Trophoblast cell (in vitro differentiated cells and primary cell): ENCODE results near the gene ATG4B.
"Not testable (repeated sequence)": the region's sequence is repeated elsewhere in the genome, so short reads cannot be mapped to it uniquely, and the experiment has no call there.

Experiments used
- DNase-seq, 2 donors: peaks; one replicate each; pipeline ENCODE4 v3.0.0-alpha.2; 2016
- H2AFZ ChIP-seq: 2 replicates; pipeline ENCODE4 v1.6.1; 2013; ENCODE audit warnings: low read length, moderate library complexity, mild to moderate bottlenecking; ENCODE audit not compliant: insufficient read depth, poor library complexity
- H2AK5ac ChIP-seq: 2 replicates; pipeline ENCODE4 v1.6.1; 2013; ENCODE audit warnings: mild to moderate bottlenecking, low read length
- H2BK120ac ChIP-seq: 2 replicates; pipeline ENCODE4 v1.6.1; 2013; ENCODE audit warnings: low read length, mild to moderate bottlenecking, moderate library complexity; ENCODE audit not compliant: insufficient read depth, poor library complexity
- H2BK12ac ChIP-seq: 2 replicates; pipeline ENCODE4 v1.6.1; 2013; ENCODE audit warnings: mild to moderate bottlenecking, low read length, moderate library complexity
- H2BK5ac ChIP-seq: 2 replicates; pipeline ENCODE4 v1.6.1; 2013; ENCODE audit warnings: low read length, low read depth, moderate library complexity, mild to moderate bottlenecking; ENCODE audit not compliant: poor library complexity
- H3K14ac ChIP-seq: 2 replicates; pipeline ENCODE4 v1.6.1; 2013; ENCODE audit warnings: mild to moderate bottlenecking, low read length
- H3K18ac ChIP-seq: 2 replicates; pipeline ENCODE4 v1.6.1; 2013; ENCODE audit warnings: mild to moderate bottlenecking, low read length
- H3K23ac ChIP-seq: 2 replicates; pipeline ENCODE4 v1.6.1; 2013; ENCODE audit warnings: low read length
- H3K27ac ChIP-seq: 2 replicates; pipeline ENCODE4 v1.5.1; 2013; ENCODE audit warnings: low read depth, mild to moderate bottlenecking, inconsistent platforms, low read length, moderate library complexity
- H3K27me3 ChIP-seq: 2 replicates; pipeline ENCODE4 v1.6.1; 2013; ENCODE audit warnings: inconsistent platforms, mild to moderate bottlenecking, low read length, moderate library complexity; ENCODE audit not compliant: insufficient read depth
- H3K36me3 ChIP-seq, 2 experiments: 1 replicate in 1 of 2; 2 replicates in 1 of 2; pipeline ENCODE4 v1.6.1; 2013; ENCODE audit warnings: low read length in 2 of 2, mild to moderate bottlenecking in 2 of 2, moderate library complexity in 1 of 2; ENCODE audit not compliant: insufficient read depth in 2 of 2, control insufficient read depth in 1 of 2
- H3K4ac ChIP-seq: 2 replicates; pipeline ENCODE4 v1.6.1; 2013; ENCODE audit warnings: low read depth, mild to moderate bottlenecking, low read length, moderate library complexity
- H3K4me1 ChIP-seq, 2 experiments: 1 replicate in 1 of 2; 2 replicates in 1 of 2; pipeline ENCODE4 v1.6.1; 2013; ENCODE audit warnings: low read length in 2 of 2, mild to moderate bottlenecking in 2 of 2, moderate library complexity in 1 of 2; ENCODE audit not compliant: insufficient read depth in 2 of 2, control insufficient read depth in 1 of 2
- H3K4me2 ChIP-seq: 2 replicates; pipeline ENCODE4 v1.6.1; 2013; ENCODE audit warnings: inconsistent platforms, mild to moderate bottlenecking, low read length, moderate library complexity
- H3K4me3 ChIP-seq: 2 replicates; pipeline ENCODE4 v1.5.1; 2013; ENCODE audit warnings: mild to moderate bottlenecking, low read depth, low read length, inconsistent platforms
- H3K79me1 ChIP-seq: one replicate; pipeline ENCODE4 v1.6.1; 2013; ENCODE audit warnings: low read length
- H3K79me2 ChIP-seq: 2 replicates; pipeline ENCODE4 v1.6.1; 2013; ENCODE audit warnings: low read length, mild to moderate bottlenecking; ENCODE audit not compliant: control insufficient read depth, insufficient read depth, poor library complexity
- H3K9ac ChIP-seq: 2 replicates; pipeline ENCODE4 v1.6.1; 2013; ENCODE audit warnings: mild to moderate bottlenecking, low read length
- H3K9me3 ChIP-seq: 2 replicates; pipeline ENCODE4 v1.6.1; 2013; ENCODE audit warnings: low read depth, mild to moderate bottlenecking, control low read depth, inconsistent platforms, low read length; ENCODE audit not compliant: insufficient read depth
- H4K12ac ChIP-seq: 2 replicates; pipeline ENCODE4 v1.6.1; 2013; ENCODE audit warnings: low read depth, mild to moderate bottlenecking, low read length, moderate library complexity
- H4K8ac ChIP-seq: 2 replicates; pipeline ENCODE4 v1.6.1; 2013; ENCODE audit warnings: low read depth, mild to moderate bottlenecking, low read length, moderate library complexity
- H4K91ac ChIP-seq: one replicate; pipeline ENCODE4 v1.6.1; 2013; ENCODE audit warnings: low read depth, mild to moderate bottlenecking, low read length, moderate library complexity
- WGBS: extraction: QIAGEN DNeasy Blood & Tissue Kit; methylation state at CpG from one replicate; pipeline ENCODE4 v1.1.7; 2013; ENCODE audit warnings: missing lambda C conversion rate; ENCODE audit not compliant: insufficient read length, insufficient coverage; ENCODE audit errors: extremely low coverage; 5-methylcytosine and 5-hydroxymethylcytosine counted together

ATG4B gene

GRCh38 chr2:241659150-241659739 lies 21.8 kb downstream of the ATG4B start:
- Histone ChIP-seq H3K27ac (no peak overlapping the region), H2BK12ac (no peak overlapping the region), H2AK5ac (no peak overlapping the region), H3K27me3 (no peaks in the 10 kb centered on the region), H3K79me1 (no peaks in the 10 kb centered on the region), H3K4me1 (peaks cover 3 to 10% of the 10 kb centered on the region in 2 experiments), H4K91ac (no peak overlapping the region), H3K4me3 (no peak overlapping the region), H3K23ac (no peak overlapping the region), H3K4me2 (no peak overlapping the region), H3K79me2 (no peaks in the 10 kb centered on the region), H3K4ac (no peak overlapping the region), H4K8ac (no peak overlapping the region), H2BK5ac (no peak overlapping the region), H3K36me3 (peaks cover 51 to 61% of the 10 kb centered on the region in 2 experiments), H2BK120ac (no peak overlapping the region), H3K9me3 (peaks cover 2% of the 10 kb centered on the region), H3K18ac (no peak overlapping the region), H3K14ac (no peak overlapping the region), H4K12ac (no peak overlapping the region), H3K9ac (no peak overlapping the region), H2AFZ (no peak overlapping the region)
- no CpG with 5 or more reads among the region's 26 CpGs for WGBS
- peak; percentile 46 to 85 for DNase-seq

GRCh38 chr2:241660593-241661213 lies 23.2 kb downstream of the ATG4B start:
- H3K27ac ChIP-seq = no peak overlapping the region
- DNase-seq = no peak
- whole genome bisulfite sequencing = no CpG with 5 or more reads among the region's 14 CpGs

GRCh38 chr2:241662731-241663130 lies 25.2 kb downstream of the ATG4B start:
- not testable (repeated sequence) for H3K9me3 ChIP-seq, H3K23ac ChIP-seq, H3K4me3 ChIP-seq, H3K79me1 ChIP-seq, DNase-seq, H2AK5ac ChIP-seq, H2BK12ac ChIP-seq, H3K27me3 ChIP-seq, H3K9ac ChIP-seq, H3K18ac ChIP-seq, H3K4me2 ChIP-seq, H2AFZ ChIP-seq, H4K8ac ChIP-seq, H2BK5ac ChIP-seq, H4K91ac ChIP-seq, H3K14ac ChIP-seq, H3K4ac ChIP-seq, H3K27ac ChIP-seq, H2BK120ac ChIP-seq, H4K12ac ChIP-seq, H3K79me2 ChIP-seq, H3K4me1 ChIP-seq
- H3K36me3 ChIP-seq = peaks cover 43 to 53% of the 10 kb centered on the region in 2 experiments
- WGBS = no CpG with 5 or more reads among the region's 24 CpGs

More at GRCh38 chr2:241660593-241661213, 23.2 kb downstream of the ATG4B start:
- Histone ChIP-seq H2BK12ac (no peak overlapping the region), H3K9ac (no peak overlapping the region), H3K79me2 (no peaks in the 10 kb centered on the region), H3K9me3 (peaks cover 2% of the 10 kb centered on the region), H2BK5ac (no peak overlapping the region), H4K8ac (no peak overlapping the region), H3K36me3 (peaks cover 41 to 50% of the 10 kb centered on the region in 2 experiments), H3K4me1 (peaks cover 3 to 10% of the 10 kb centered on the region in 2 experiments), H3K23ac (no peak overlapping the region), H3K79me1 (no peaks in the 10 kb centered on the region), H3K4ac (no peak overlapping the region), H4K12ac (no peak overlapping the region), H3K18ac (no peak overlapping the region), H3K4me2 (no peak overlapping the region), H3K4me3 (no peak overlapping the region), H3K14ac (no peak overlapping the region), H2BK120ac (no peak overlapping the region), H3K27me3 (no peaks in the 10 kb centered on the region), H2AK5ac (no peak overlapping the region), H4K91ac (no peak overlapping the region), H2AFZ (no peak overlapping the region)

- Histone ChIP-seq H4K12ac (no peak overlapping the region), H3K4me1 (no peaks in the 10 kb centered on the region), H4K91ac (no peak overlapping the region), H2BK12ac (no peak overlapping the region), H2AFZ (no peak overlapping the region), H3K4me3 (no peak overlapping the region), H3K79me1 (no peaks in the 10 kb centered on the region), H3K9ac (no peak overlapping the region), H3K27me3 (no peaks in the 10 kb centered on the region), H4K8ac (no peak overlapping the region), H3K14ac (no peak overlapping the region), H2BK120ac (no peak overlapping the region), H3K79me2 (no peaks in the 10 kb centered on the region), H2BK5ac (no peak overlapping the region), H3K4ac (no peak overlapping the region), H3K4me2 (no peak overlapping the region), H3K23ac (no peak overlapping the region), H2AK5ac (no peak overlapping the region), H3K9me3 (peaks cover 3% of the 10 kb centered on the region), H3K27ac (no peak overlapping the region), H3K18ac (no peak overlapping the region), H3K36me3 (peaks cover 52 to 59% of the 10 kb centered on the region in 2 experiments)
- DNase-seq = no peak
- WGBS = no CpG with 5 or more reads among the region's 23 CpGs
Measured at GRCh38 chr2:241665731-241666440, 28.4 kb downstream of the ATG4B start.
